Stimulated activated CD4-positive, alpha-beta T cell treated with anti-CD3 and anti-CD28 coated beads, Interleukin-4, amount 100 ng/mL, for 24 hours (primary cell): Measurements from ENCODE around the gene CCDC88C.

Experiments
- DNase-seq: peaks from one replicate; pipeline ENCODE4 v3.0.0-alpha.2; 2020

CCDC88C gene

GRCh38 chr14:91363776-91364523 lies 53.7 kb downstream of the CCDC88C start:
- DNase-seq: no peak

- no peak for DNase-seq
Observed at GRCh38 chr14:91361233-91361811, 56.3 kb downstream of the CCDC88C start.

- no peak for DNase-seq
Observed at GRCh38 chr14:91360490-91361232, 57.0 kb downstream of the CCDC88C start.

- DNase-seq: no peak
Observed at GRCh38 chr14:91358654-91359220, 58.9 kb downstream of the CCDC88C start.

GRCh38 chr14:91358025-91358319 lies 59.6 kb downstream of the CCDC88C start:
- no peak for DNase-seq

- no peak for DNase-seq
Observed at GRCh38 chr14:91357272-91358024, 60.2 kb downstream of the CCDC88C start.

- DNase-seq: no peak
Observed at GRCh38 chr14:91356181-91356763, 61.3 kb downstream of the CCDC88C start.

- DNase-seq: peak; percentile 65
Observed at GRCh38 chr14:91354979-91355685, 62.5 kb downstream of the CCDC88C start.

GRCh38 chr14:91354221-91354916 lies 63.3 kb downstream of the CCDC88C start:
- no peak for DNase-seq

GRCh38 chr14:91352728-91353692 lies 64.6 kb downstream of the CCDC88C start:
- DNase-seq: no peak

GRCh38 chr14:91352053-91352452 lies 65.6 kb downstream of the CCDC88C start:
- DNase-seq: no peak

- DNase-seq: no peak
Observed at GRCh38 chr14:91351512-91351862, 66.1 kb downstream of the CCDC88C start.

GRCh38 chr14:91350813-91351511 lies 66.7 kb downstream of the CCDC88C start:
- peak; percentile 75 for DNase-seq

- no peak for DNase-seq
Observed at GRCh38 chr14:91350483-91350812, 67.2 kb downstream of the CCDC88C start.

GRCh38 chr14:91349481-91350074 lies 68.0 kb downstream of the CCDC88C start:
- peak; percentile 78 for DNase-seq

- DNase-seq: no peak
Observed at GRCh38 chr14:91348845-91349465, 68.7 kb downstream of the CCDC88C start.

- DNase-seq: no peak
Observed at GRCh38 chr14:91346838-91347173, 70.8 kb downstream of the CCDC88C start.

GRCh38 chr14:91344096-91344495 lies 73.5 kb downstream of the CCDC88C start:
- no peak for DNase-seq

GRCh38 chr14:91343051-91343450 lies 74.6 kb downstream of the CCDC88C start:
- no peak for DNase-seq
